ENCODE results near the gene MEF2A. TPM values are rescaled to one million over a fixed set of nuclear protein-coding genes. Genes with fewer than 3 reads are reported as not detected.

MEF2A gene
- total RNA-seq, 1 donor from 2014 or later = 66.0 TPM

DNA sequence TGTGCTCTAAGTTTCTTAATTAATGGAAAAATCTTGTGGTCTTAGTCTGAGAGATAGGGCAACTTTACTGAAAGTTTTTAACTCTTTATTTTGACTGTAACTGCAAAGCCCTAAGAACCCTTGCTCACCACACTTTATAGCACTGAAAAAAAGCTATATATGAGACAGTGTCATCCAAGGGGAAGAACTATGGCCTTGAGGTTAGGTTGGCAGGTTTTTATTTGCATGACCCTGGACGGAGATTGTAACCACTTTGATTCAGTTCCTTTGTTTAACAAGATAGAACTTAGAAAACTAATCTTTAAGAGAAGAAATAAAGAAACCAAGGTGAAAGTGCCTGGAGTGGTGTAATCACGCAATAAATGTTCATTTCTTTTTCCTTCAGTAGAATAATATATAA lies 198.0 kb downstream of the MEF2A start:
- no peak for DNase-seq (ENCODE audit: low spot score)

DNA sequence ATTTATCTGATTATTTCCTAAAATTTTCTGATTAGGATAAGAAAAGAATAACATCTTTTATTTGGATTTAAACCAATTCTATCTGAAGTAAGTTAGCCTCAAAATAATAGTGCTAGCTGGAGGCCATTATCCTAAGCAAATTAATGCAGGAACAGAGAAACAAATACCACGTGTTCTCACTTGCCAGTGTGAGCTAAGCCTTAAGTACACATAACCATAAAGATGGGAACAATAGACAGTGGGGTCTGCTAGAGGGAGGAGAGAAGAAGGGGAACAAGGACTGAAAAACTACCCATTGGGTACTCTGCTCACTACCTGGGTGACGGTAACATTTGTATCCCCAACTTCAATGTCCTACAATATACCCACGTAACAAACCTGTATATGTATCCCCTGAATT lies 198.7 kb downstream of the MEF2A start:
- DNase-seq (ENCODE audit: low spot score) = no peak

Other genes with a start within 250 kb of the MEF2A start
- gene LYSMD4, start 167.5 kb downstream of the MEF2A start, total RNA-seq (ENCODE audit: insufficient read depth, low replicate concordance) = 12.5 TPM